Liver (tissue), 9 donors: ENCODE results near the gene GNG7. TPM values are rescaled to one million over a fixed set of nuclear protein-coding genes. Genes with fewer than 3 reads are reported as not detected.
"Not testable (repeated sequence)": the region's sequence is repeated elsewhere in the genome, so short reads cannot be mapped to it uniquely, and the experiment has no call there.

Source experiments
- DNase-seq: peaks from one replicate; pipeline ENCODE4 v3.0.0-alpha.2; 2017; ENCODE audit warnings: low spot score
- H3K27ac ChIP-seq, 2 donors: one replicate each; pipeline ENCODE4 v1.7.0; 2013; ENCODE audit warnings: inconsistent platforms in 2 of 2, low read length in 2 of 2, control low read depth in 1 of 2, low read depth in 1 of 2, mild to moderate bottlenecking in 1 of 2
- H3K27me3 ChIP-seq, 4 donors: one replicate each; pipeline versions ENCODE4 v1.6.1 to v1.7.0; 2013; ENCODE audit warnings: low read length in 3 of 4, inconsistent platforms in 1 of 4, mild to moderate bottlenecking in 1 of 4, moderate library complexity in 1 of 4; ENCODE audit not compliant: control insufficient read depth in 4 of 4, insufficient read depth in 4 of 4
- H3K36me3 ChIP-seq, 4 donors: one replicate each; pipeline versions ENCODE4 v1.6.1 to v1.7.0; 2013; ENCODE audit warnings: low read length in 3 of 4, mild to moderate bottlenecking in 3 of 4, low read depth in 1 of 4, moderate library complexity in 1 of 4; ENCODE audit not compliant: control insufficient read depth in 4 of 4, insufficient read depth in 3 of 4
- H3K4me1 ChIP-seq, 4 donors: one replicate each; pipeline versions ENCODE4 v1.6.1 to v1.7.0; 2013; ENCODE audit warnings: low read length in 3 of 4, mild to moderate bottlenecking in 3 of 4, moderate library complexity in 1 of 4; ENCODE audit not compliant: control insufficient read depth in 4 of 4, insufficient read depth in 4 of 4
- H3K4me3 ChIP-seq, 3 donors: one replicate each; pipeline versions ENCODE4 v1.6.1 to v1.7.0; 2013; ENCODE audit warnings: low read length in 3 of 3, control low read depth in 1 of 3, low read depth in 1 of 3, mild to moderate bottlenecking in 1 of 3
- H3K9ac ChIP-seq, 2 donors: one replicate each; pipeline ENCODE4 v1.7.0; 2013; ENCODE audit warnings: low read length in 2 of 2, mild to moderate bottlenecking in 2 of 2, moderate library complexity in 2 of 2, control low read depth in 1 of 2, low read depth in 1 of 2
- H3K9me3 ChIP-seq, 4 donors: one replicate each; pipeline versions ENCODE4 v1.6.1 to v1.7.0; 2013; ENCODE audit warnings: low read length in 3 of 4; ENCODE audit not compliant: control insufficient read depth in 4 of 4
- EGR1 ChIP-seq, 2 donors: IDR thresholded peaks; 2 replicates each; pipeline ENCODE4 v1.6.1; 2016 to 2018; ENCODE audit warnings: antibody characterized with exemption in 2 of 2, low read depth in 2 of 2
- FOXA1 ChIP-seq: IDR thresholded peaks from 2 replicates; pipeline ENCODE4 v1.6.1; 2016; ENCODE audit warnings: antibody characterized with exemption
- GABPA ChIP-seq, 2 donors: IDR thresholded peaks in 1 of 2; conservative IDR thresholded peaks in 1 of 2; 2 replicates each; pipeline ENCODE4 v1.6.1; 2016; ENCODE audit warnings: antibody characterized with exemption in 2 of 2, mild to moderate bottlenecking in 1 of 2, moderate library complexity in 1 of 2
- HNF4A ChIP-seq, 2 donors: conservative IDR thresholded peaks; 2 replicates each; pipeline ENCODE4 v1.6.1; 2016; ENCODE audit warnings: antibody characterized with exemption in 2 of 2, mild to moderate bottlenecking in 2 of 2
- HNF4G ChIP-seq: IDR thresholded peaks from 2 replicates; pipeline ENCODE4 v1.6.1; 2016; ENCODE audit warnings: antibody characterized with exemption
- JUND ChIP-seq, 2 donors: IDR thresholded peaks; 2 replicates each; pipeline ENCODE4 v1.6.1; 2016; ENCODE audit warnings: antibody characterized with exemption in 2 of 2
- MAX ChIP-seq: IDR thresholded peaks from 2 replicates; pipeline ENCODE4 v1.6.1; 2016; ENCODE audit warnings: antibody characterized with exemption
- NR2F2 ChIP-seq: IDR thresholded peaks from 2 replicates; pipeline ENCODE4 v1.6.1; 2016; ENCODE audit warnings: antibody characterized with exemption
- RAD21 ChIP-seq, 2 donors: IDR thresholded peaks; 2 replicates each; pipeline ENCODE4 v1.6.1; 2016; ENCODE audit warnings: antibody characterized with exemption in 2 of 2, mild to moderate bottlenecking in 2 of 2
- REST ChIP-seq: IDR thresholded peaks from 2 replicates; pipeline ENCODE4 v1.6.1; 2016; ENCODE audit warnings: antibody characterized with exemption, mild to moderate bottlenecking
- SP1 ChIP-seq: IDR thresholded peaks from 2 replicates; pipeline ENCODE4 v1.6.1; 2018; ENCODE audit warnings: antibody characterized with exemption, mild to moderate bottlenecking
- YY1 ChIP-seq: IDR thresholded peaks from 2 replicates; pipeline ENCODE4 v1.6.1; 2016; ENCODE audit warnings: antibody characterized with exemption, mild to moderate bottlenecking
- WGBS: extraction: QIAGEN DNeasy Blood & Tissue Kit; methylation state at CpG from one replicate; pipeline ENCODE4 v1.1.7; 2013; 5-methylcytosine and 5-hydroxymethylcytosine counted together
- polyA plus RNA-seq, 2 donors: library from polyadenylated mRNA; stranded (reverse) in 1 of 2; unstranded in 1 of 2; fragments of 200-250 nt in 1 of 2; fragments of >200 nt in 1 of 2; fragmentation: Nextera tagmentation in 1 of 2; extraction: Ambion mirVana in 1 of 2; gene quantifications; one replicate each; pipeline versions ENCODE4 v1.2.1 to v1.2.3, GENCODE V29; 2013 to 2015
- total RNA-seq, 2 donors: library from RNA; depleted of rRNA; stranded (reverse); fragments of >200 nt; gene quantifications; one replicate each; pipeline ENCODE4 v1.2.3, GENCODE V29; 2014
- TF ChIP-seq, protein P1 (sequence below): fragments of 150-350 bp; IDR thresholded peaks from 2 replicates; pipeline ENCODE4 v1.5.1; 2017; ENCODE audit warnings: improper control_type of control experiment, low read depth, low read length; ENCODE audit not compliant: missing input control
- donor health status: healthy.
- donor health status: healthy.
- donor health status: healthy.
- donor health status: healthy.
- donor health status: healthy.

GNG7 gene
- total and polyA plus RNA-seq, 4 donors: 0.75 to 1.9 (median 1.1) TPM

GRCh38 chr19:2623798-2624197, 78.7 kb downstream of the GNG7 start (continued):
- TF ChIP-seq FOXA1: no peak

- H3K4me3 ChIP-seq, H3K9ac ChIP-seq, DNase-seq, H3K27me3 ChIP-seq, H3K9me3 ChIP-seq, H3K27ac ChIP-seq, H3K36me3 ChIP-seq: not testable (repeated sequence)
- 86% methylated on average over 40 of the region's 40 CpGs for WGBS
- peak; percentile 53 to 78 for TF ChIP-seq GABPA (IDR thresholded peaks at IDR 0.05 in 1 of 2, conservative IDR thresholded peaks at IDR 0.05 in 1 of 2)
- H3K4me1 ChIP-seq: peaks cover 15 to 32% (median 24%) of the 10 kb centered on the region in 4 donors
Observed at GRCh38 chr19:2622371-2622961, 80.0 kb downstream of the GNG7 start.

DNA sequence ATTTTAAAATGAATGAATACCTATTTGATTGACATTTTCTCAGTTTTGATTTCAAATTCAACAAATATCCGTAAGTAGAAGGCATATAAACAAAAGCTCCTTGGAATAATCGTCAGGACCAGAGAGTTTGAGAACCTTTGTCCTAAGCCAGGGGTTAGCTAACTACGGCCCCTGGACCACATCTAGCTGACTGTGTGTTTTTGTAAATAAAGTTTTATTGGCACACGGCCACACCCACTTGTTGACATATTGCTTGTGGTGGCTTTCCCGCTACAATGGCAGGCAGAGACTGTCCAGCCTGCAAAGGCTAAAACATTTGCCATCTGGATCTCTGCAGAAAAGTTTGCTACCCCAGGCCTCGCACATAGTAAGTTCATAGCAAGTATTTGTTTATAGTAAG, 83.4 kb downstream of the GNG7 start:
- TF ChIP-seq SP1 (no peak), JUND (IDR thresholded peaks at IDR 0.05) (no peak), HNF4A (conservative IDR thresholded peaks at IDR 0.05) (no peak), RAD21 (IDR thresholded peaks at IDR 0.05) (no peak), NR2F2 (no peak), REST (no peak), EGR1 (IDR thresholded peaks at IDR 0.05; ENCODE audit: low read depth in 2 of 2) (no peak), FOXA1 (no peak), HNF4G (no peak), MAX (no peak), YY1 (no peak)
- TF ChIP-seq, protein P1, sequence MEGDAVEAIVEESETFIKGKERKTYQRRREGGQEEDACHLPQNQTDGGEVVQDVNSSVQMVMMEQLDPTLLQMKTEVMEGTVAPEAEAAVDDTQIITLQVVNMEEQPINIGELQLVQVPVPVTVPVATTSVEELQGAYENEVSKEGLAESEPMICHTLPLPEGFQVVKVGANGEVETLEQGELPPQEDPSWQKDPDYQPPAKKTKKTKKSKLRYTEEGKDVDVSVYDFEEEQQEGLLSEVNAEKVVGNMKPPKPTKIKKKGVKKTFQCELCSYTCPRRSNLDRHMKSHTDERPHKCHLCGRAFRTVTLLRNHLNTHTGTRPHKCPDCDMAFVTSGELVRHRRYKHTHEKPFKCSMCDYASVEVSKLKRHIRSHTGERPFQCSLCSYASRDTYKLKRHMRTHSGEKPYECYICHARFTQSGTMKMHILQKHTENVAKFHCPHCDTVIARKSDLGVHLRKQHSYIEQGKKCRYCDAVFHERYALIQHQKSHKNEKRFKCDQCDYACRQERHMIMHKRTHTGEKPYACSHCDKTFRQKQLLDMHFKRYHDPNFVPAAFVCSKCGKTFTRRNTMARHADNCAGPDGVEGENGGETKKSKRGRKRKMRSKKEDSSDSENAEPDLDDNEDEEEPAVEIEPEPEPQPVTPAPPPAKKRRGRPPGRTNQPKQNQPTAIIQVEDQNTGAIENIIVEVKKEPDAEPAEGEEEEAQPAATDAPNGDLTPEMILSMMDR: no peak
- Histone ChIP-seq H3K27ac (peak overlapping the region; percentile 19 to 74), H3K36me3 (no peaks in the 10 kb centered on the region), H3K4me3 (no peak overlapping the region), H3K27me3 (no peaks in the 10 kb centered on the region), H3K9me3 (no peaks in the 10 kb centered on the region), H3K9ac (no peak overlapping the region), H3K4me1 (peaks cover 0 to 15% (median 8%) of the 10 kb centered on the region in 4 donors)
- DNase-seq: no peak
- 68% methylated on average over 6 of the region's 6 CpGs for WGBS
